Prostate gland (tissue), 2 donors: ENCODE measurements around the gene TMEM108. TPM values are rescaled to one million over a fixed set of nuclear protein-coding genes. Genes with fewer than 3 reads are reported as not detected.
"Not testable (repeated sequence)": the region's sequence is repeated elsewhere in the genome, so short reads cannot be mapped to it uniquely, and the experiment has no call there.

ENCODE experiments used
- DNase-seq: peaks from one replicate; pipeline ENCODE4 v3.0.0-alpha.2; 2019; ENCODE audit warnings: low spot score
- H3K27ac ChIP-seq, 2 donors: fragments of 200-600 bp; sonication (generic); 2 replicates each; pipeline ENCODE4 v1.5.1; 2017 to 2019
- H3K27me3 ChIP-seq: fragments of 200-600 bp; sonication (generic); replicated peaks from 2 replicates; pipeline ENCODE4 v1.5.1; 2019; ENCODE audit not compliant: insufficient read depth
- H3K36me3 ChIP-seq, 2 donors: fragments of 200-600 bp; sonication (generic); 1 replicate in 1 of 2; 2 replicates in 1 of 2; pipeline versions ENCODE4 v1.5.1 to v1.8.1; 2017 to 2019
- H3K4me1 ChIP-seq: fragments of 200-600 bp; sonication (generic); replicated peaks from 2 replicates; pipeline ENCODE4 v1.5.1; 2019
- H3K4me3 ChIP-seq, 2 donors: fragments of 200-600 bp; sonication (generic); 2 replicates each; pipeline ENCODE4 v1.5.1; 2017 to 2019
- H3K9me3 ChIP-seq: fragments of 200-600 bp; sonication (generic); 2 replicates; pipeline ENCODE4 v1.5.1; 2017
- CTCF ChIP-seq, 4 experiments: fragments of 200-600 bp in 2 of 4; fragments of 450-650 bp in 2 of 4; sonication (generic) in 2 of 4; IDR thresholded peaks; 1 replicate in 3 of 4; 2 replicates in 1 of 4; pipeline ENCODE4 v1.5.1; 2016 to 2019; ENCODE audit warnings: antibody characterized with exemption in 4 of 4, mild to moderate bottlenecking in 2 of 4, moderate library complexity in 2 of 4
- POLR2A ChIP-seq: fragments of 450-650 bp; IDR thresholded peaks from one replicate; pipeline ENCODE4 v1.6.1; 2016; ENCODE audit warnings: antibody characterized with exemption, mild to moderate bottlenecking
- POLR2AphosphoS5 ChIP-seq: sonication (generic); formaldehyde crosslinking; IDR thresholded peaks from one replicate; pipeline ENCODE4 v1.6.1; 2017; ENCODE audit warnings: antibody characterized with exemption
- WGBS: methylation state at CpG from one replicate; pipeline ENCODE4 v1.1.5; 2018; 5-methylcytosine and 5-hydroxymethylcytosine counted together
- intact Hi-C: fragments of 100-400 bp; cut with DNase I; formaldehyde crosslinking; loops from one replicate; pipeline ENCODE4 v1.14.2; 2022
- total RNA-seq, 2 donors: library from RNA; depleted of rRNA; stranded (reverse); fragments of >200 nt; gene quantifications; one replicate each; pipeline ENCODE4 v1.1.0, GENCODE V29; 2016

TMEM108 gene
- total RNA-seq, 2 donors from 2014 or later: 8.1 TPM; not detected in 1

- no peaks in the 10 kb centered on the region for H3K36me3 ChIP-seq
- no peak for TF ChIP-seq POLR2AphosphoS5
- no peak for TF ChIP-seq CTCF (IDR thresholded peaks at IDR 0.05)
- WGBS: 99% methylated on average over 3 of the region's 3 CpGs
- H3K9me3 ChIP-seq: no peaks in the 10 kb centered on the region
- intact Hi-C loops: no loop called here
- no peak overlapping the region for H3K27ac ChIP-seq
- H3K27me3 ChIP-seq: peaks cover 2% of the 10 kb centered on the region
- DNase-seq: no peak
- H3K4me1 ChIP-seq: no peaks in the 10 kb centered on the region
- no peak overlapping the region for H3K4me3 ChIP-seq
Observed at GRCh38 chr3:133014325-133014724, 23.9 kb upstream of the TMEM108 start.

- DNase-seq, H3K27ac ChIP-seq, H3K4me1 ChIP-seq, H3K36me3 ChIP-seq, H3K27me3 ChIP-seq, H3K9me3 ChIP-seq, intact Hi-C loops, H3K4me3 ChIP-seq: not testable (repeated sequence)
- 53% methylated on average over 5 of the region's 5 CpGs for WGBS
Observed at GRCh38 chr3:133015573-133015972, 22.6 kb upstream of the TMEM108 start.

- Histone ChIP-seq H3K36me3 (no peaks in the 10 kb centered on the region), H3K9me3 (no peaks in the 10 kb centered on the region), H3K4me1 (no peaks in the 10 kb centered on the region), H3K27ac (no peak overlapping the region), H3K27me3 (peaks cover 2% of the 10 kb centered on the region), H3K4me3 (no peak overlapping the region)
- TF ChIP-seq POLR2A (no peak), POLR2AphosphoS5 (no peak), CTCF (IDR thresholded peaks at IDR 0.05) (no peak)
- intact Hi-C loops: no loop called here
- 0% methylated on average over 1 of the region's 1 CpG for WGBS
- DNase-seq: no peak
Observed at GRCh38 chr3:133016838-133017309, 21.3 kb upstream of the TMEM108 start.

GRCh38 chr3:133018921-133019320 lies 19.3 kb upstream of the TMEM108 start:
- Histone ChIP-seq H3K4me3 (no peak overlapping the region), H3K36me3 (no peaks in the 10 kb centered on the region), H3K27me3 (peaks cover 2% of the 10 kb centered on the region), H3K4me1 (no peaks in the 10 kb centered on the region), H3K27ac (no peak overlapping the region), H3K9me3 (no peaks in the 10 kb centered on the region)
- 98% methylated on average over 3 of the region's 3 CpGs for WGBS
- no peak for DNase-seq
- intact Hi-C loops: no loop called here
- TF ChIP-seq POLR2A (no peak), POLR2AphosphoS5 (no peak), CTCF (IDR thresholded peaks at IDR 0.05) (no peak)

- H3K4me1 ChIP-seq: no peaks in the 10 kb centered on the region
- H3K36me3 ChIP-seq: no peaks in the 10 kb centered on the region
- peaks cover 2% of the 10 kb centered on the region for H3K27me3 ChIP-seq
- 100% methylated on average over 2 of the region's 2 CpGs for WGBS
- no peak overlapping the region for H3K27ac ChIP-seq
- H3K9me3 ChIP-seq: no peaks in the 10 kb centered on the region
- no peak for TF ChIP-seq POLR2A
- TF ChIP-seq CTCF (IDR thresholded peaks at IDR 0.05): no peak
- TF ChIP-seq POLR2AphosphoS5: no peak
- H3K4me3 ChIP-seq: no peak overlapping the region
- DNase-seq: no peak
- intact Hi-C loops: no loop called here
Observed at GRCh38 chr3:133021206-133021605, 17.0 kb upstream of the TMEM108 start.
